ENCODE results near the gene HTR3B. TPM values are rescaled to one million over a fixed set of nuclear protein-coding genes. Genes with fewer than 3 reads are reported as not detected.

HTR3B gene
- total RNA-seq, 1 donor from 2014 or later, result not detected

GRCh38 chr11:113874096-113874495 lies 30.5 kb upstream of the HTR3B start:
- no peaks in the 10 kb centered on the region for H3K9me3 ChIP-seq (replicated peaks)
- peak overlapping the region; percentile 90 for H3K4me3 ChIP-seq
- no peak for TF ChIP-seq CTCF (IDR thresholded peaks at IDR 0.05; ENCODE audit: borderline replicate concordance)
- H3K27ac ChIP-seq (replicated peaks), result peak overlapping the region; percentile 97
- intact Hi-C loops (cut with micrococcal nuclease), result no loop called here
- peaks cover 3% of the 10 kb centered on the region for H3K36me3 ChIP-seq
- H3K27me3 ChIP-seq (ENCODE audit: low read depth), result no peaks in the 10 kb centered on the region
- peaks cover 64% of the 10 kb centered on the region for H3K4me1 ChIP-seq
- no peak for DNase-seq

- no peak for DNase-seq
- Histone ChIP-seq H3K4me3 (peak overlapping the region; percentile 90), H3K4me1 (peaks cover 59% of the 10 kb centered on the region), H3K27ac (replicated peaks) (peak overlapping the region; percentile 97), H3K36me3 (no peaks in the 10 kb centered on the region), H3K27me3 (ENCODE audit: low read depth) (no peaks in the 10 kb centered on the region), H3K9me3 (replicated peaks) (no peaks in the 10 kb centered on the region)
- intact Hi-C loops (cut with micrococcal nuclease), result no loop called here
- TF ChIP-seq CTCF (IDR thresholded peaks at IDR 0.05; ENCODE audit: borderline replicate concordance), result no peak
Measured at GRCh38 chr11:113874581-113875233, 29.9 kb upstream of the HTR3B start.

GRCh38 chr11:113875234-113876073 lies 29.1 kb upstream of the HTR3B start, which contains the start of gene USP28:
Gene USP28, minus strand, starts transcription at chr11:113875572. Its CDS starts 71 bp downstream, at chr11:113875501.
- DNase-seq, result peak; percentile 98
- Histone ChIP-seq H3K4me1 (peaks cover 52% of the 10 kb centered on the region), H3K9me3 (replicated peaks) (no peaks in the 10 kb centered on the region), H3K4me3 (peak within 1 kb of the TSS; percentile 90), H3K27ac (replicated peaks) (peak within 1 kb of the TSS; percentile 97), H3K36me3 (no peaks in the 10 kb centered on the region), H3K27me3 (ENCODE audit: low read depth) (no peaks in the 10 kb centered on the region)
- intact Hi-C loops (cut with micrococcal nuclease), result no loop called here
- TF ChIP-seq CTCF (IDR thresholded peaks at IDR 0.05; ENCODE audit: borderline replicate concordance), result peak; percentile 44

GRCh38 chr11:113876074-113876797 lies 28.4 kb upstream of the HTR3B start:
- no peak for DNase-seq
- Histone ChIP-seq H3K4me3 (peak overlapping the region; percentile 90), H3K27me3 (ENCODE audit: low read depth) (no peaks in the 10 kb centered on the region), H3K36me3 (no peaks in the 10 kb centered on the region), H3K27ac (replicated peaks) (peak overlapping the region; percentile 97), H3K9me3 (replicated peaks) (no peaks in the 10 kb centered on the region), H3K4me1 (peaks cover 44% of the 10 kb centered on the region)
- intact Hi-C loops (cut with micrococcal nuclease), result no loop called here
- no peak for TF ChIP-seq CTCF (IDR thresholded peaks at IDR 0.05; ENCODE audit: borderline replicate concordance)

Data from left ventricle myocardium inferior (tissue), 1 donor.